ENCODE data around the gene AMELX. TPM values are rescaled to one million over a fixed set of nuclear protein-coding genes. Genes with fewer than 3 reads are reported as not detected.

The AMELX gene
- total and polyA plus RNA-seq, 4 donors = not detected

DNA sequence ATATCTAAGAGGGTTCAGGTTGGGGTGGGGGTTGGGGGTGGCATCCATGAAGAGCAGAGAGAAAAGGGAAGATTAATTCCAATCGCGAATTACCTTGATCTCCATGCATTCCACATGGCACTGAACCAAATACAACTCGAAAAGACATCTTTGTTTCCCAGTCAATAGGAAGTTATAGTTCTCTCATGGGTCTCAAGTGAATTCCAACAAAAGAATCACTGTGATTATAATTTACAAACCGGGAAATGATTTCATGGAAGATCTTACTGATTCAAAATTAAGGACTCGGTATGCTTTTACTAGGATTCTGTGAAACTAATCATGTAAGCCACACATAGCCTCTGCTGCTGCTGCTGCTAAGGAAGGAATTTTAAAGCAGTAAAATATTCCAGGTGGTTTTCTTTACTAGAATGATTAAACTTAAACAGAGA, 26.6 kb upstream of the AMELX start:
- no peaks in the 10 kb centered on the region for H3K9me3 ChIP-seq (ENCODE audit: control insufficient read depth in 4 of 4, low read length in 3 of 4)
- 78% methylated on average over 5 of the region's 5 CpGs for WGBS
- no peak overlapping the region for H3K27ac ChIP-seq (ENCODE audit: low read depth in 1 of 2, low read length in 2 of 2)
- no peak overlapping the region for H3K9ac ChIP-seq (ENCODE audit: low read depth in 1 of 2, low read length in 2 of 2)
- H3K4me3 ChIP-seq (ENCODE audit: low read depth in 1 of 3, low read length in 3 of 3) = no peak overlapping the region
- H3K36me3 ChIP-seq (ENCODE audit: control insufficient read depth in 4 of 4, insufficient read depth in 3 of 4, low read depth in 1 of 4, low read length in 3 of 4) = no peaks in the 10 kb centered on the region
- no peak for DNase-seq (ENCODE audit: low spot score)
- no peak for TF ChIP-seq JUND (IDR thresholded peaks at IDR 0.05)
- TF ChIP-seq, protein P1, sequence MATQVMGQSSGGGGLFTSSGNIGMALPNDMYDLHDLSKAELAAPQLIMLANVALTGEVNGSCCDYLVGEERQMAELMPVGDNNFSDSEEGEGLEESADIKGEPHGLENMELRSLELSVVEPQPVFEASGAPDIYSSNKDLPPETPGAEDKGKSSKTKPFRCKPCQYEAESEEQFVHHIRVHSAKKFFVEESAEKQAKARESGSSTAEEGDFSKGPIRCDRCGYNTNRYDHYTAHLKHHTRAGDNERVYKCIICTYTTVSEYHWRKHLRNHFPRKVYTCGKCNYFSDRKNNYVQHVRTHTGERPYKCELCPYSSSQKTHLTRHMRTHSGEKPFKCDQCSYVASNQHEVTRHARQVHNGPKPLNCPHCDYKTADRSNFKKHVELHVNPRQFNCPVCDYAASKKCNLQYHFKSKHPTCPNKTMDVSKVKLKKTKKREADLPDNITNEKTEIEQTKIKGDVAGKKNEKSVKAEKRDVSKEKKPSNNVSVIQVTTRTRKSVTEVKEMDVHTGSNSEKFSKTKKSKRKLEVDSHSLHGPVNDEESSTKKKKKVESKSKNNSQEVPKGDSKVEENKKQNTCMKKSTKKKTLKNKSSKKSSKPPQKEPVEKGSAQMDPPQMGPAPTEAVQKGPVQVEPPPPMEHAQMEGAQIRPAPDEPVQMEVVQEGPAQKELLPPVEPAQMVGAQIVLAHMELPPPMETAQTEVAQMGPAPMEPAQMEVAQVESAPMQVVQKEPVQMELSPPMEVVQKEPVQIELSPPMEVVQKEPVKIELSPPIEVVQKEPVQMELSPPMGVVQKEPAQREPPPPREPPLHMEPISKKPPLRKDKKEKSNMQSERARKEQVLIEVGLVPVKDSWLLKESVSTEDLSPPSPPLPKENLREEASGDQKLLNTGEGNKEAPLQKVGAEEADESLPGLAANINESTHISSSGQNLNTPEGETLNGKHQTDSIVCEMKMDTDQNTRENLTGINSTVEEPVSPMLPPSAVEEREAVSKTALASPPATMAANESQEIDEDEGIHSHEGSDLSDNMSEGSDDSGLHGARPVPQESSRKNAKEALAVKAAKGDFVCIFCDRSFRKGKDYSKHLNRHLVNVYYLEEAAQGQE (IDR thresholded peaks at IDR 0.05) = no peak
- no peak for TF ChIP-seq TAF1 (conservative IDR thresholded peaks at IDR 0.05)
- TF ChIP-seq, protein P2, sequence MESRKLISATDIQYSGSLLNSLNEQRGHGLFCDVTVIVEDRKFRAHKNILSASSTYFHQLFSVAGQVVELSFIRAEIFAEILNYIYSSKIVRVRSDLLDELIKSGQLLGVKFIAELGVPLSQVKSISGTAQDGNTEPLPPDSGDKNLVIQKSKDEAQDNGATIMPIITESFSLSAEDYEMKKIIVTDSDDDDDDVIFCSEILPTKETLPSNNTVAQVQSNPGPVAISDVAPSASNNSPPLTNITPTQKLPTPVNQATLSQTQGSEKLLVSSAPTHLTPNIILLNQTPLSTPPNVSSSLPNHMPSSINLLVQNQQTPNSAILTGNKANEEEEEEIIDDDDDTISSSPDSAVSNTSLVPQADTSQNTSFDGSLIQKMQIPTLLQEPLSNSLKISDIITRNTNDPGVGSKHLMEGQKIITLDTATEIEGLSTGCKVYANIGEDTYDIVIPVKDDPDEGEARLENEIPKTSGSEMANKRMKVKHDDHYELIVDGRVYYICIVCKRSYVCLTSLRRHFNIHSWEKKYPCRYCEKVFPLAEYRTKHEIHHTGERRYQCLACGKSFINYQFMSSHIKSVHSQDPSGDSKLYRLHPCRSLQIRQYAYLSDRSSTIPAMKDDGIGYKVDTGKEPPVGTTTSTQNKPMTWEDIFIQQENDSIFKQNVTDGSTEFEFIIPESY (IDR thresholded peaks at IDR 0.05) = no peak
- no peak for TF ChIP-seq FOXA2 (IDR thresholded peaks at IDR 0.05)
- no peak for TF ChIP-seq MAX (IDR thresholded peaks at IDR 0.05)
- no peak for TF ChIP-seq YY1 (IDR thresholded peaks at IDR 0.05)
- no peak for TF ChIP-seq SP1 (IDR thresholded peaks at IDR 0.05)
- no peak for TF ChIP-seq ATF3 (IDR thresholded peaks at IDR 0.05)
- TF ChIP-seq, protein P3, sequence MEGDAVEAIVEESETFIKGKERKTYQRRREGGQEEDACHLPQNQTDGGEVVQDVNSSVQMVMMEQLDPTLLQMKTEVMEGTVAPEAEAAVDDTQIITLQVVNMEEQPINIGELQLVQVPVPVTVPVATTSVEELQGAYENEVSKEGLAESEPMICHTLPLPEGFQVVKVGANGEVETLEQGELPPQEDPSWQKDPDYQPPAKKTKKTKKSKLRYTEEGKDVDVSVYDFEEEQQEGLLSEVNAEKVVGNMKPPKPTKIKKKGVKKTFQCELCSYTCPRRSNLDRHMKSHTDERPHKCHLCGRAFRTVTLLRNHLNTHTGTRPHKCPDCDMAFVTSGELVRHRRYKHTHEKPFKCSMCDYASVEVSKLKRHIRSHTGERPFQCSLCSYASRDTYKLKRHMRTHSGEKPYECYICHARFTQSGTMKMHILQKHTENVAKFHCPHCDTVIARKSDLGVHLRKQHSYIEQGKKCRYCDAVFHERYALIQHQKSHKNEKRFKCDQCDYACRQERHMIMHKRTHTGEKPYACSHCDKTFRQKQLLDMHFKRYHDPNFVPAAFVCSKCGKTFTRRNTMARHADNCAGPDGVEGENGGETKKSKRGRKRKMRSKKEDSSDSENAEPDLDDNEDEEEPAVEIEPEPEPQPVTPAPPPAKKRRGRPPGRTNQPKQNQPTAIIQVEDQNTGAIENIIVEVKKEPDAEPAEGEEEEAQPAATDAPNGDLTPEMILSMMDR (IDR thresholded peaks at IDR 0.05; ENCODE audit: low read depth, low read length, missing input control) = no peak
- no peak for TF ChIP-seq EGR1 (IDR thresholded peaks at IDR 0.05; ENCODE audit: low read depth in 2 of 2)
- no peak for TF ChIP-seq RAD21 (IDR thresholded peaks at IDR 0.05)
- TF ChIP-seq FOXA1 (IDR thresholded peaks at IDR 0.05) = no peak
- TF ChIP-seq RXRA (IDR thresholded peaks at IDR 0.05) = no peak
- no peak for TF ChIP-seq NR2F2 (IDR thresholded peaks at IDR 0.05)
- no peak for TF ChIP-seq HNF4G (IDR thresholded peaks at IDR 0.05)
- H3K27me3 ChIP-seq (ENCODE audit: control insufficient read depth in 4 of 4, insufficient read depth in 4 of 4, low read length in 3 of 4) = no peaks in the 10 kb centered on the region
- no peaks in the 10 kb centered on the region for H3K4me1 ChIP-seq (ENCODE audit: control insufficient read depth in 4 of 4, insufficient read depth in 4 of 4, low read length in 3 of 4)

- H3K9ac ChIP-seq (ENCODE audit: low read depth in 1 of 2, low read length in 2 of 2) = no peak overlapping the region
- 65% methylated on average over 3 of the region's 3 CpGs for WGBS
Observed at GRCh38 chrX:11267425-11267824, 25.8 kb upstream of the AMELX start.

More at GRCh38 chrX:11267425-11267824, 25.8 kb upstream of the AMELX start:
- H3K9me3 ChIP-seq (ENCODE audit: control insufficient read depth in 4 of 4, low read length in 3 of 4) = no peaks in the 10 kb centered on the region
- H3K27me3 ChIP-seq (ENCODE audit: control insufficient read depth in 4 of 4, insufficient read depth in 4 of 4, low read length in 3 of 4) = no peaks in the 10 kb centered on the region
- H3K27ac ChIP-seq (ENCODE audit: low read depth in 1 of 2, low read length in 2 of 2) = no peak overlapping the region
- DNase-seq (ENCODE audit: low spot score) = no peak
- no peaks in the 10 kb centered on the region for H3K4me1 ChIP-seq (ENCODE audit: control insufficient read depth in 4 of 4, insufficient read depth in 4 of 4, low read length in 3 of 4)
- no peaks in the 10 kb centered on the region for H3K36me3 ChIP-seq (ENCODE audit: control insufficient read depth in 4 of 4, insufficient read depth in 3 of 4, low read depth in 1 of 4, low read length in 3 of 4)
- TF ChIP-seq, protein P2 (IDR thresholded peaks at IDR 0.05) = no peak
- TF ChIP-seq TAF1 (conservative IDR thresholded peaks at IDR 0.05) = no peak
- TF ChIP-seq, protein P3 (IDR thresholded peaks at IDR 0.05; ENCODE audit: low read depth, low read length, missing input control) = no peak
- TF ChIP-seq, protein P1 (IDR thresholded peaks at IDR 0.05) = no peak
- H3K4me3 ChIP-seq (ENCODE audit: low read depth in 1 of 3, low read length in 3 of 3) = no peak overlapping the region
